Body of pancreas (tissue), 4 donors: ENCODE results near the gene ADCY2. TPM values are rescaled to one million over a fixed set of nuclear protein-coding genes. Genes with fewer than 3 reads are reported as not detected.

ENCODE experiments used
- ATAC-seq: fragments of 150-250 bp; one replicate; pipeline ENCODE4 v1.9.1; 2016
- DNase-seq, 4 donors: peaks; one replicate each; pipeline ENCODE4 v3.0.0-alpha.2; 2019
- H3K27ac ChIP-seq, 4 donors: fragments of 200-600 bp; sonication (generic); 1 replicate in 3 of 4; 2 replicates in 1 of 4; pipeline versions ENCODE4 v1.5.1 to v1.6.1; 2016 to 2019; ENCODE audit warnings: mild to moderate bottlenecking in 1 of 4, mixed read lengths in 1 of 4, moderate library complexity in 1 of 4
- H3K27me3 ChIP-seq, 2 donors: fragments of 200-600 bp; sonication (generic); one replicate each; pipeline ENCODE4 v1.6.0; 2016; ENCODE audit warnings: mild to moderate bottlenecking in 1 of 2
- H3K36me3 ChIP-seq, 2 donors: fragments of 200-600 bp; sonication (generic); replicated peaks in 1 of 2; 2 replicates each; pipeline ENCODE4 v1.5.1; 2016; ENCODE audit warnings: low read depth in 2 of 2; ENCODE audit not compliant: insufficient read depth in 1 of 2
- H3K4me1 ChIP-seq: fragments of 200-600 bp; sonication (generic); one replicate; pipeline ENCODE4 v1.6.0; 2016
- H3K4me3 ChIP-seq, 2 donors: fragments of 200-600 bp; sonication (generic); 1 replicate in 1 of 2; 2 replicates in 1 of 2; pipeline ENCODE4 v1.5.1; 2016 to 2019
- H3K9me3 ChIP-seq, 3 donors: fragments of 200-600 bp; sonication (generic); 1 replicate in 2 of 3; 2 replicates in 1 of 3; pipeline ENCODE4 v1.5.1; 2016
- CTCF ChIP-seq, 7 experiments: fragments of 450-650 bp in 4 of 7; fragments of 200-600 bp in 3 of 7; sonication (generic) in 3 of 7; IDR thresholded peaks; one replicate each; pipeline ENCODE4 v1.5.1; 2016 to 2019; ENCODE audit warnings: antibody characterized with exemption in 7 of 7
- POLR2A ChIP-seq, 3 donors: fragments of 450-650 bp; IDR thresholded peaks; one replicate each; pipeline ENCODE4 v1.6.1; 2016; ENCODE audit warnings: antibody characterized with exemption in 3 of 3, mild to moderate bottlenecking in 2 of 3
- WGBS, 2 donors: methylation state at CpG; one replicate each; pipeline ENCODE4 v1.1.5; 2017; 5-methylcytosine and 5-hydroxymethylcytosine counted together
- intact Hi-C: fragments of 100-400 bp; cut with DNase I; formaldehyde crosslinking; loops from one replicate; pipeline ENCODE4 v1.15.1; 2023
- total RNA-seq, 2 donors: library from RNA; depleted of rRNA; stranded (reverse); fragments of >200 nt; gene quantifications; one replicate each; pipeline ENCODE4 v1.1.0, GENCODE V29; 2016

Gene ADCY2
- total RNA-seq, 2 donors from 2014 or later = 0.52 to 4.6 TPM

- Histone ChIP-seq H3K4me1 (no peaks in the 10 kb centered on the region), H3K9me3 (no peaks in the 10 kb centered on the region), H3K27me3 (no peaks in the 10 kb centered on the region), H3K27ac (no peak overlapping the region), H3K4me3 (no peak overlapping the region), H3K36me3 (no peaks in the 10 kb centered on the region)
- intact Hi-C loops = no loop called here
- DNase-seq = no peak
- TF ChIP-seq CTCF (IDR thresholded peaks at IDR 0.05) (no peak), POLR2A (IDR thresholded peaks at IDR 0.05) (no peak)
- whole genome bisulfite sequencing, 2 donors = 52 to 62% methylated on average over 3 of the region's 3 CpGs
- no peak for ATAC-seq
Observed at GRCh38 chr5:7683753-7684152, 287.8 kb downstream of the ADCY2 start.

DNA sequence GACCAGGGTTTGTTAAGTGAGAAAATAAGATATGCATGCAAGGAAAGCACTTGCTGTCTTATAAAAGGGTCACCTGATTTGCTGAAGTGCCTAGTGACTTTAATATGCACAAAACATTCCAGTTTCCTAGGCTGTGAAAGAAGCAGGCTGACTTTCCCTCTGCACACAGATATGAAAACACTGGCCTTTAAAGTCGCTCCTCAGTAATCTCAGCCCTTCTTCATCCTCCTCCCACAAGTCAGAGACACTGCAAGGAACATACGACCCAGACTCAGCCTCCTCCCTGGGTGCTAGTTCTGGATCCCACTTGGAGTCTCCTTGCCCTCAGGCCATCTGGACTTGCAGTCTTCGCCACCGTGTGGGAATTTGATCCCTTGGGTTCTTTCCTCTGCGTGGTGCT, 288.9 kb downstream of the ADCY2 start:
- H3K9me3 ChIP-seq = no peaks in the 10 kb centered on the region
- no peak overlapping the region for H3K27ac ChIP-seq
- intact Hi-C loops = no loop called here
- no peaks in the 10 kb centered on the region for H3K27me3 ChIP-seq
- DNase-seq = no peak
- ATAC-seq = no peak
- H3K36me3 ChIP-seq = no peaks in the 10 kb centered on the region
- TF ChIP-seq POLR2A (IDR thresholded peaks at IDR 0.05) = no peak
- no peak for TF ChIP-seq CTCF (IDR thresholded peaks at IDR 0.05)
- H3K4me3 ChIP-seq = no peak overlapping the region
- WGBS, 2 donors = 64 to 75% methylated on average over 5 of the region's 5 CpGs
- no peaks in the 10 kb centered on the region for H3K4me1 ChIP-seq

DNA sequence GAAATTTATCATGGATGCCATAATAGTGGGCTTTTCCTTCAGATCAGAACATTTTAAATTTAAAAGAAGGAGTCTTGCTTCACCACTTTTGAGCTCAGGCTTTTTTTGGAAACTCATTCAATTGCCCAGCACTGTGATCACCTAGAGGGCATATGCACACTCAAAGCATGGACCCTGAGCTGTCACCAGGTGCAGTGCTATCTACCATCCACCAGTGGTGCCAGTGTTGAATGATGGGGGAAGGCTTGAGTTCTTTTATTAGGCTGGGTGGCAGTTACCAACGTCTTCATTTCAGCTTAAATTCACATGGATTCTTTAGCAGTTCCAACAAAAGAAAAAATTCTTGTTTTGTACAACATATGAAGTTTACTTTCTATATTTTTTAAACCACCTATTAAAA, 290.9 kb downstream of the ADCY2 start:
- intact Hi-C loops = no loop called here
- Histone ChIP-seq H3K27ac (no peak overlapping the region), H3K36me3 (no peaks in the 10 kb centered on the region), H3K9me3 (no peaks in the 10 kb centered on the region), H3K27me3 (no peaks in the 10 kb centered on the region), H3K4me3 (no peak overlapping the region), H3K4me1 (no peaks in the 10 kb centered on the region)
- TF ChIP-seq CTCF (IDR thresholded peaks at IDR 0.05) = no peak
- no peak for TF ChIP-seq POLR2A (IDR thresholded peaks at IDR 0.05)
- DNase-seq (no peak), ATAC-seq (no peak)
- WGBS, 2 donors = 23 to 29% methylated on average over 1 of the region's 1 CpG

- Histone ChIP-seq H3K4me1 (no peaks in the 10 kb centered on the region), H3K4me3 (no peak overlapping the region), H3K27me3 (no peaks in the 10 kb centered on the region), H3K27ac (no peak overlapping the region), H3K9me3 (no peaks in the 10 kb centered on the region), H3K36me3 (no peaks in the 10 kb centered on the region)
- TF ChIP-seq CTCF (IDR thresholded peaks at IDR 0.05) = no peak
- TF ChIP-seq POLR2A (IDR thresholded peaks at IDR 0.05) = no peak
- WGBS, 2 donors = 52 to 57% methylated on average over 10 of the region's 10 CpGs
- no peak for ATAC-seq
- DNase-seq = no peak
- intact Hi-C loops = no loop called here
Observed at GRCh38 chr5:7690557-7690956, 294.6 kb downstream of the ADCY2 start.

GRCh38 chr5:7705261-7705660, 309.3 kb downstream of the ADCY2 start:
- Histone ChIP-seq H3K4me3 (no peak overlapping the region), H3K36me3 (no peaks in the 10 kb centered on the region), H3K9me3 (no peaks in the 10 kb centered on the region), H3K27ac (no peak overlapping the region), H3K4me1 (no peaks in the 10 kb centered on the region), H3K27me3 (no peaks in the 10 kb centered on the region)
- 47 to 51% methylated on average over 4 to 5 of the region's 5 CpGs for WGBS, 2 donors
- intact Hi-C loops = no loop called here
- ATAC-seq (no peak), DNase-seq (no peak)
- TF ChIP-seq POLR2A (IDR thresholded peaks at IDR 0.05) = no peak
- TF ChIP-seq CTCF (IDR thresholded peaks at IDR 0.05) = no peak
